ENCODE results near the gene PKNOX2.

GRCh38 chr11:125165843-125166763 lies 1.6 kb downstream of the PKNOX2 start:
- no peak for TF ChIP-seq CTCF (conservative IDR thresholded peaks at IDR 0.05)
- no peak for TF ChIP-seq ZFX (IDR thresholded peaks at IDR 0.05)

Measured in C4-2B (cell line).